ENCODE measurements around the gene MAN2B2. TPM values are rescaled to one million over a fixed set of nuclear protein-coding genes. Genes with fewer than 3 reads are reported as not detected.
A peak's percentile ranks its signal among the peaks of the same experiment; 100 is the strongest.

MAN2B2 gene
- total RNA-seq, 4 donors from 2014 or later: 14.1 to 33.7 (median 27.0) TPM

DNA sequence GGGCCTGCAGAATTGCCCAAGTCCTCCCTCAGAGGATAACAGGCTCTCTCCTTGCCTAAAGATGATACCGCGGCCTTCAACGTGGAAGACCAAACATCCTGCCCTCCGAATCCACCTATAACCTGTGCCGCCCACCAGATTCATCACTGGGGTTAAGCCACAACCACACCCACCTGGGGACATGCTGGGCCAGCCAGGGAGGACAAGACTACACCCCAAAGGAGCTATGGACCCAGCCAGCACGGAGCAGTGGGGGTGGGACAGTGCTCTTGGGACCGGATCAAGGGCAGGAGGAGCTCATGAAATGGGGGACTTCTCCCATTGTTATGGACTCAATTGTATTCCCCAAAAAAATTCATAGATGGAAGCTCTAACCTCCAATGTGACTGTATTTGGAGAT, 6.8 kb upstream of the MAN2B2 start:
- DNase-seq (ENCODE audit: low spot score in 2 of 2): no peak
- WGBS, 2 donors: 87 to 92% methylated on average over 7 of the region's 7 CpGs
- H3K4me3 ChIP-seq (ENCODE audit: low read depth, poor library complexity, severe bottlenecking): no peak overlapping the region
- intact Hi-C loops (cut with DNase I; ENCODE audit: low total_unique reads): no loop called here
- TF ChIP-seq, protein P1, sequence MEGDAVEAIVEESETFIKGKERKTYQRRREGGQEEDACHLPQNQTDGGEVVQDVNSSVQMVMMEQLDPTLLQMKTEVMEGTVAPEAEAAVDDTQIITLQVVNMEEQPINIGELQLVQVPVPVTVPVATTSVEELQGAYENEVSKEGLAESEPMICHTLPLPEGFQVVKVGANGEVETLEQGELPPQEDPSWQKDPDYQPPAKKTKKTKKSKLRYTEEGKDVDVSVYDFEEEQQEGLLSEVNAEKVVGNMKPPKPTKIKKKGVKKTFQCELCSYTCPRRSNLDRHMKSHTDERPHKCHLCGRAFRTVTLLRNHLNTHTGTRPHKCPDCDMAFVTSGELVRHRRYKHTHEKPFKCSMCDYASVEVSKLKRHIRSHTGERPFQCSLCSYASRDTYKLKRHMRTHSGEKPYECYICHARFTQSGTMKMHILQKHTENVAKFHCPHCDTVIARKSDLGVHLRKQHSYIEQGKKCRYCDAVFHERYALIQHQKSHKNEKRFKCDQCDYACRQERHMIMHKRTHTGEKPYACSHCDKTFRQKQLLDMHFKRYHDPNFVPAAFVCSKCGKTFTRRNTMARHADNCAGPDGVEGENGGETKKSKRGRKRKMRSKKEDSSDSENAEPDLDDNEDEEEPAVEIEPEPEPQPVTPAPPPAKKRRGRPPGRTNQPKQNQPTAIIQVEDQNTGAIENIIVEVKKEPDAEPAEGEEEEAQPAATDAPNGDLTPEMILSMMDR (IDR thresholded peaks at IDR 0.05): no peak
- TF ChIP-seq POLR2A (IDR thresholded peaks at IDR 0.05): no peak

DNA sequence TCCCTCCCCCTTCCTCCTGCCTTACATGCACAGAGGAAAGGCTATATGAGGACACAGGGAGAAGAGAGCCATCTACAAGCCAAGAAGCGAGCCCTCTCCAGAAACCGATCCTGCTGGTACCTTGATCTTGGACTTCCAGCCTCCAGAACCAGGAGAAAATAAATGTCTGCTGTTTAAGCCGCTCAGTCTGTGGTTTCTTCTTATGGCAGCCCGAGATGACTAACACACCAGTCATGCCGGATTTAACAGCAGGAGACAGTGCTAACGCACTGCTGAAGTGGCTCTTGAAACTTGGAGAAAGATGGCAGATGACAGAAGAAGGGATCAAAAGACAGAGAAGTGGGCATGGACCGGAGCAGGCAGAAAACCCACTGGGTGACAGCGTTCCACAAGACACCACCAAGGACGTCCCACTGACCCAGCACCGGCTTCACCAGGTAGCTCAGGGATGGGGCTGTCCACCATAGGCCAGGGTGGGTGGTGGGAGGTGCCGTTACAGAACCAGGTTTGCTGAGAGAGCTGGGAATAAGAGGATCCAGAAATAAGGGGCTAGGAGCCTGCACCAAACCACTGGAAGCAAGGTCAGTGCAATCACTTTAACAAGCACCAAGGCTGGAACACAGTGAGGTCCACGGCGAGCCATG, 6.2 kb upstream of the MAN2B2 start:
- no peak overlapping the region for H3K4me3 ChIP-seq (ENCODE audit: low read depth, poor library complexity, severe bottlenecking)
- intact Hi-C loops (cut with DNase I; ENCODE audit: low total_unique reads): no loop called here
- WGBS, 2 donors: 79% methylated on average over 13 of the region's 13 CpGs
- DNase-seq (ENCODE audit: low spot score in 2 of 2): no peak
- TF ChIP-seq POLR2A (IDR thresholded peaks at IDR 0.05): no peak
- TF ChIP-seq, protein P1 (IDR thresholded peaks at IDR 0.05): no peak

DNA sequence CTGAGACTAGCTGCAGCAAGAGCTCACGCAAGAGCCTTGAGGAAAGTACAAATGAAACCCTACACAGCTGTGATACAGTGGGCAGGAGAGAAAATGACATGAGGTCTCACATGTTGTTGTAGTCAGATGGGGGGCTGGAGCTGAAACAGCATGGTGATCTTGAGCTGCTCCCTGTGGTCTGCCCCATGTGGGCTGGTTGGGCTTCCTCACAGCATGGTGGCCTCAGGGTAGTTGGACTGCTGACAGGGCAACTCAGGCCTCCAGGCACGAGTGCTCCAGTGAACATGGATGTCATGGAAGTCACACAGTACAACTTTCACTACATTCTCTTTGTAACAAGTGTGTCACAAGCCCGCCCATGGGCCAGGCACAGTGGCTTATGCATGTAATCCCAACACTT, 3.4 kb upstream of the MAN2B2 start:
- 84 to 87% methylated on average over 3 of the region's 3 CpGs for WGBS, 2 donors
- intact Hi-C loops (cut with DNase I; ENCODE audit: low total_unique reads): no loop called here

DNA sequence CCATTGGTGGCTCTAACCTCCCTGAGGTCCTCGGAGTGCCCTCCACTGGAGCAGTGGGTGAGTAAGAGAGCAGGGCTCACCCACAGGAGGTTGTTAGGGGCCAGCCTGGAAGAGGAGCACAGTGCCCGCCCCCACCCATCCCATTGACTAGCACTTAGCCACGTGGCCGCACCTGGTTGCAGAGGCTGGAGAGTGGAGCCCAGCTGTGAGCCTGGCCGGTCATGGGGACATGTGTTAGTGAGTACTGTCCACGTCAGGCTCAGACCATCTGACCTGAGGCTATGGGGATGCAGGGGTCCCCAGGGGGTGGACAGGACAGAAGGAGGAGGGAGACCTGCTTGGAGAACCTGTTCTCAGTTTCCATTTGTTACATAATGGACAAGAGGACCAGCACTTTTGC, 1.4 kb upstream of the MAN2B2 start:
- WGBS, 2 donors: 74 to 75% methylated on average over 6 of the region's 6 CpGs

More for the DNA sequence above, 3.4 kb upstream of the MAN2B2 start:
- no peak for DNase-seq (ENCODE audit: low spot score in 2 of 2)
- no peak overlapping the region for H3K4me3 ChIP-seq (ENCODE audit: low read depth, poor library complexity, severe bottlenecking)
- TF ChIP-seq, protein P1 (IDR thresholded peaks at IDR 0.05): no peak
- TF ChIP-seq POLR2A (IDR thresholded peaks at IDR 0.05): no peak

DNA sequence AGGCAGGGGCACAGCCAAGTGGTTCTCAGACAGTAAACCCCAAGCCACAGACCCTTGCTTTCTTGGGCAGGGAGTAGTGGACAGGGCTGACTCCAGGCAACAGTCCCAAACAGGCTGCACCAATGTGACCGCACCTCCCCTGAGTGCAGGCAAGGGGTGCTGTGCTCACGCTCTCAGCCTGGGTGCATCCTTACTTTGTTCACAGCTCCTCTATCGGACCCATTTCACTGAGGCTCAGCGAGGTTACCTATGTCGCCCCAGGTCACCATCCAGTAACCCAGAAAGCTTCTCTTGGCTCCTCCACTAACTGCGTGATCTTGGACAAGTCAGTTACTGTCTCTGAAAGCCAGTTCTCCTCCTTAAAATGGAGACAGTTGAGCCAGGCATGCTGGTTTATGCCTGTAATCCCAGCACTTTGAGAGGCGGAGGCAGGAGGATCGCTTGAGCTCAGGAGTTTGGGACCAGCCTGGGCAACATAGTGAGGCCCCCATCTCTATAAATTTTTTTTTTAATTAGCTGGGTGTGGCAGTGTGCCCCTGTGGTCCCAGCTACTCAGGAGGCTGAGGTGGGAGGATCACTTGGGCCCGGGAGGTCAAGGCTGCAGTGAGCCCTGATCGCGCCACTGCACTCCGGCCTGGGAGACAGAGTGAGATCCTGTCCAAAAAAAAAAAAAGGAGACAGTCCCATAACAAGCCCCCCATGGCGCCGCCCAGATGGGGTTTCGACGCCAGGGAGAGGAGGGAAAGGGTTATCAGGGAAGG, 823 bp upstream of the MAN2B2 start:
- intact Hi-C loops (cut with DNase I; ENCODE audit: low total_unique reads): no loop called here
- 53 to 56% methylated on average over 16 of the region's 16 CpGs for WGBS, 2 donors
- TF ChIP-seq POLR2A (IDR thresholded peaks at IDR 0.05): no peak
- TF ChIP-seq, protein P1 (IDR thresholded peaks at IDR 0.05): no peak
- peak overlapping the region; percentile 86 for H3K4me3 ChIP-seq (ENCODE audit: low read depth, poor library complexity, severe bottlenecking)
- DNase-seq (ENCODE audit: low spot score in 2 of 2): no peak

More for the DNA sequence above, 1.4 kb upstream of the MAN2B2 start:
- intact Hi-C loops (cut with DNase I; ENCODE audit: low total_unique reads): no loop called here
- TF ChIP-seq POLR2A (IDR thresholded peaks at IDR 0.05): no peak
- TF ChIP-seq, protein P1 (IDR thresholded peaks at IDR 0.05): no peak
- no peak overlapping the region for H3K4me3 ChIP-seq (ENCODE audit: low read depth, poor library complexity, severe bottlenecking)
- DNase-seq (ENCODE audit: low spot score in 2 of 2): no peak

Measured in lower leg skin (tissue), 4 donors.